ENCODE measurements around the gene PTPRT. TPM values are rescaled to one million over a fixed set of nuclear protein-coding genes. Genes with fewer than 3 reads are reported as not detected.

Gene PTPRT
- total and polyA plus RNA-seq, 12 donors: 0.05 to 0.34 (median 0.16) TPM; not detected in 1

- H3K27ac ChIP-seq: no peak overlapping the region
- TF ChIP-seq POLR2A (IDR thresholded peaks at IDR 0.05): no peak
- no peak for TF ChIP-seq CTCF (IDR thresholded peaks at IDR 0.05)
- no peaks in the 10 kb centered on the region for H3K27me3 ChIP-seq
- WGBS, 4 donors: 80 to 87% (median 83%) methylated on average over 4 of the region's 4 CpGs
- H3K36me3 ChIP-seq (replicated peaks in 1 of 2): no peaks in the 10 kb centered on the region
- intact Hi-C loops (cut with DNase I): no loop called here
- DNase-seq: no peak
- H3K4me3 ChIP-seq: no peak overlapping the region
- no peaks in the 10 kb centered on the region for H3K9me3 ChIP-seq (replicated peaks in 1 of 3)
- H3K4me1 ChIP-seq (replicated peaks in 1 of 2): no peaks in the 10 kb centered on the region
These were observed 907.9 kb downstream of the PTPRT start for GRCh38 chr20:42281801-42282200.

- H3K27me3 ChIP-seq: no peaks in the 10 kb centered on the region
- no peak overlapping the region for H3K4me3 ChIP-seq
- no peaks in the 10 kb centered on the region for H3K9me3 ChIP-seq (replicated peaks in 1 of 3)
- DNase-seq: peak in 1 of 7 donors; percentile 66
- no peaks in the 10 kb centered on the region for H3K4me1 ChIP-seq (replicated peaks in 1 of 2)
- intact Hi-C loops (cut with DNase I): no loop called here
- H3K36me3 ChIP-seq (replicated peaks in 1 of 2): no peaks in the 10 kb centered on the region
- WGBS, 4 donors: 67 to 80% (median 76%) methylated on average over 8 to 10 of the region's 10 CpGs
- H3K27ac ChIP-seq: no peak overlapping the region
- TF ChIP-seq POLR2A (IDR thresholded peaks at IDR 0.05): no peak
- TF ChIP-seq CTCF (IDR thresholded peaks at IDR 0.05): no peak
These were observed 912.7 kb downstream of the PTPRT start for GRCh38 chr20:42276718-42277602.

DNA sequence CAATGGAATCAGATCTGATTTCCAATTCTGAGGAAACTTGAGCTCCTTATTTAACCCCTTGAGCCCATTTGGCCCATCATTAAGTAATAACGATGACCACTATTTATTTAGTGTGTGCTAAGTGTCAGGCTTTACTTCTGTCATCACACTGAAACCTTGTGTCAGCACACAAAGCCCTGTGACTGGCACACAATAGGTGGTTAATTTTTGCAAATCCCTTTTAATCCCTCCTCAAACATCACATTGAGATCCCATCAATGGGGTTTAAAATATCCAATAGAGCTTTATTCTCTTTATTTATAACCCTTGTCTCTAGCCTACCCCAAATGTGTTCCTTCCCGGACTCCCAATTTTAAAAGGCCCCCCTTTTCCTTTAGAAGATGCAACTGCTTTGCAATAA, 914.7 kb downstream of the PTPRT start:
- Histone ChIP-seq H3K4me1 (replicated peaks in 1 of 2) (no peaks in the 10 kb centered on the region), H3K9me3 (replicated peaks in 1 of 3) (no peaks in the 10 kb centered on the region), H3K4me3 (no peak overlapping the region), H3K27ac (no peak overlapping the region), H3K27me3 (no peaks in the 10 kb centered on the region), H3K36me3 (replicated peaks in 1 of 2) (no peaks in the 10 kb centered on the region)
- WGBS, 4 donors: 62 to 75% (median 67%) methylated on average over 2 of the region's 2 CpGs
- TF ChIP-seq POLR2A (IDR thresholded peaks at IDR 0.05): no peak
- no peak for TF ChIP-seq CTCF (IDR thresholded peaks at IDR 0.05)
- intact Hi-C loops (cut with DNase I): no loop called here
- no peak for DNase-seq

- intact Hi-C loops (cut with DNase I): no loop called here
- DNase-seq: no peak
- no peaks in the 10 kb centered on the region for H3K9me3 ChIP-seq (replicated peaks in 1 of 3)
These were observed 917.2 kb downstream of the PTPRT start for GRCh38 chr20:42272516-42272915.

More at GRCh38 chr20:42272516-42272915, 917.2 kb downstream of the PTPRT start:
- no peak overlapping the region for H3K4me3 ChIP-seq
- no peaks in the 10 kb centered on the region for H3K36me3 ChIP-seq (replicated peaks in 1 of 2)
- TF ChIP-seq CTCF (IDR thresholded peaks at IDR 0.05) (no peak), POLR2A (IDR thresholded peaks at IDR 0.05) (no peak)
- H3K27me3 ChIP-seq: no peaks in the 10 kb centered on the region
- no peaks in the 10 kb centered on the region for H3K4me1 ChIP-seq (replicated peaks in 1 of 2)
- no peak overlapping the region for H3K27ac ChIP-seq
- 92 to 95% (median 93%) methylated on average over 6 of the region's 6 CpGs for WGBS, 4 donors
